Measurements from ENCODE around the gene TAAR9. TPM values are rescaled to one million over a fixed set of nuclear protein-coding genes. Genes with fewer than 3 reads are reported as not detected.

The TAAR9 gene
- total RNA-seq, 2 donors from 2014 or later: not detected

GRCh38 chr6:132520953-132521352, 17.1 kb upstream of the TAAR9 start:
- no peaks in the 10 kb centered on the region for H3K36me3 ChIP-seq (ENCODE audit: control insufficient read depth, insufficient read depth, low read length)
- DNase-seq: no peak
- Mint-ChIP-seq H3K27me3 (ENCODE audit: insufficient read depth) (peaks cover 28% of the 10 kb centered on the region), H3K27ac (no peak overlapping the region), H3K4me1 (peaks cover 3% of the 10 kb centered on the region), H3K4me3 (no peak overlapping the region), H3K9me3 (peaks cover 9% of the 10 kb centered on the region), H3K36me3 (ENCODE audit: low read depth) (no peaks in the 10 kb centered on the region)
- H3K27ac ChIP-seq (ENCODE audit: low read depth, low read length): no peak overlapping the region
- no peak overlapping the region for H3K4me3 ChIP-seq (ENCODE audit: low read length)
- H3K9me3 ChIP-seq (ENCODE audit: control insufficient read depth, low read length): peaks cover 8% of the 10 kb centered on the region
- no peak overlapping the region for H3K9ac ChIP-seq (ENCODE audit: extremely low read depth, low read length, poor library complexity, severe bottlenecking)
- no peak for TF ChIP-seq CTCF (conservative IDR thresholded peaks at IDR 0.05)
- peaks cover 24% of the 10 kb centered on the region for H3K27me3 ChIP-seq (ENCODE audit: control insufficient read depth, insufficient read depth, low read length, poor library complexity, severe bottlenecking)
- no peaks in the 10 kb centered on the region for H3K4me1 ChIP-seq (ENCODE audit: control insufficient read depth, insufficient read depth, low read length)
- 80% methylated on average over 1 of the region's 2 CpGs; no CpG with 5 or more reads in 1 of the 2 experiments for WGBS, 2 experiments (ENCODE audit: insufficient coverage in 1 of 2, insufficient read length in 1 of 2)

GRCh38 chr6:132524646-132525045, 13.4 kb upstream of the TAAR9 start:
- no peaks in the 10 kb centered on the region for H3K36me3 Mint-ChIP-seq (ENCODE audit: low read depth)
- DNase-seq: no peak
- no peak overlapping the region for H3K27ac ChIP-seq (ENCODE audit: low read depth, low read length)
- H3K4me1 ChIP-seq (ENCODE audit: control insufficient read depth, insufficient read depth, low read length): peaks cover 4% of the 10 kb centered on the region
- no peak for TF ChIP-seq CTCF (conservative IDR thresholded peaks at IDR 0.05)
- no peak overlapping the region for H3K9ac ChIP-seq (ENCODE audit: extremely low read depth, low read length, poor library complexity, severe bottlenecking)
- H3K4me1 Mint-ChIP-seq: peaks cover 22% of the 10 kb centered on the region
- H3K27me3 Mint-ChIP-seq (ENCODE audit: insufficient read depth): peaks cover 31% of the 10 kb centered on the region
- H3K27me3 ChIP-seq (ENCODE audit: control insufficient read depth, insufficient read depth, low read length, poor library complexity, severe bottlenecking): peaks cover 36% of the 10 kb centered on the region
- H3K27ac Mint-ChIP-seq: no peak overlapping the region
- peaks cover 8% of the 10 kb centered on the region for H3K9me3 ChIP-seq (ENCODE audit: control insufficient read depth, low read length)
- no peak overlapping the region for H3K4me3 Mint-ChIP-seq
- 93 to 95% methylated on average over 5 of the region's 5 CpGs for WGBS, 2 experiments (ENCODE audit: insufficient coverage in 1 of 2, insufficient read length in 1 of 2)
- H3K9me3 Mint-ChIP-seq: peaks cover 9% of the 10 kb centered on the region
- no peaks in the 10 kb centered on the region for H3K36me3 ChIP-seq (ENCODE audit: control insufficient read depth, insufficient read depth, low read length)
- H3K4me3 ChIP-seq (ENCODE audit: low read length): no peak overlapping the region

GRCh38 chr6:132525866-132526265, 12.2 kb upstream of the TAAR9 start:
- Histone ChIP-seq H3K9ac (ENCODE audit: extremely low read depth, low read length, poor library complexity, severe bottlenecking) (no peak overlapping the region), H3K4me3 (ENCODE audit: low read length) (no peak overlapping the region), H3K36me3 (ENCODE audit: control insufficient read depth, insufficient read depth, low read length) (no peaks in the 10 kb centered on the region), H3K4me1 (ENCODE audit: control insufficient read depth, insufficient read depth, low read length) (peaks cover 4% of the 10 kb centered on the region), H3K27me3 (ENCODE audit: control insufficient read depth, insufficient read depth, low read length, poor library complexity, severe bottlenecking) (peaks cover 36% of the 10 kb centered on the region), H3K9me3 (ENCODE audit: control insufficient read depth, low read length) (peaks cover 8% of the 10 kb centered on the region), H3K27ac (ENCODE audit: low read depth, low read length) (no peak overlapping the region)
- Mint-ChIP-seq H3K36me3 (ENCODE audit: low read depth) (no peaks in the 10 kb centered on the region), H3K27me3 (ENCODE audit: insufficient read depth) (peaks cover 31% of the 10 kb centered on the region), H3K4me3 (no peak overlapping the region), H3K27ac (no peak overlapping the region), H3K9me3 (peaks cover 9% of the 10 kb centered on the region), H3K4me1 (peaks cover 22% of the 10 kb centered on the region)
- 61 to 69% methylated on average over 2 to 4 of the region's 4 CpGs for WGBS, 2 experiments (ENCODE audit: insufficient coverage in 1 of 2, insufficient read length in 1 of 2)
- TF ChIP-seq CTCF (conservative IDR thresholded peaks at IDR 0.05): no peak
- DNase-seq: peak; percentile 53
